Hepatocyte (in vitro differentiated cells): ENCODE results near the gene PAFAH2.

Experiments used
- EZH2 ChIP-seq: fragments of 200-600 bp; sonication (generic); IDR thresholded peaks from 2 replicates; pipeline ENCODE4 v1.6.1; 2016; ENCODE audit warnings: antibody characterized with exemption, mild to moderate bottlenecking, borderline replicate concordance
- EZH2phosphoT487 ChIP-seq: fragments of 200-600 bp; sonication (generic); IDR thresholded peaks from one replicate; pipeline ENCODE4 v1.6.1; 2018; ENCODE audit warnings: antibody characterized with exemption, mild to moderate bottlenecking, low read depth, moderate library complexity; ENCODE audit not compliant: unreplicated experiment, severe bottlenecking
- TF ChIP-seq, protein P1 (sequence below): fragments of 200-600 bp; sonication (generic); IDR thresholded peaks from 2 replicates; pipeline ENCODE4 v1.5.1; 2016; ENCODE audit warnings: antibody characterized with exemption, mild to moderate bottlenecking; ENCODE audit not compliant: poor library complexity

DNA sequence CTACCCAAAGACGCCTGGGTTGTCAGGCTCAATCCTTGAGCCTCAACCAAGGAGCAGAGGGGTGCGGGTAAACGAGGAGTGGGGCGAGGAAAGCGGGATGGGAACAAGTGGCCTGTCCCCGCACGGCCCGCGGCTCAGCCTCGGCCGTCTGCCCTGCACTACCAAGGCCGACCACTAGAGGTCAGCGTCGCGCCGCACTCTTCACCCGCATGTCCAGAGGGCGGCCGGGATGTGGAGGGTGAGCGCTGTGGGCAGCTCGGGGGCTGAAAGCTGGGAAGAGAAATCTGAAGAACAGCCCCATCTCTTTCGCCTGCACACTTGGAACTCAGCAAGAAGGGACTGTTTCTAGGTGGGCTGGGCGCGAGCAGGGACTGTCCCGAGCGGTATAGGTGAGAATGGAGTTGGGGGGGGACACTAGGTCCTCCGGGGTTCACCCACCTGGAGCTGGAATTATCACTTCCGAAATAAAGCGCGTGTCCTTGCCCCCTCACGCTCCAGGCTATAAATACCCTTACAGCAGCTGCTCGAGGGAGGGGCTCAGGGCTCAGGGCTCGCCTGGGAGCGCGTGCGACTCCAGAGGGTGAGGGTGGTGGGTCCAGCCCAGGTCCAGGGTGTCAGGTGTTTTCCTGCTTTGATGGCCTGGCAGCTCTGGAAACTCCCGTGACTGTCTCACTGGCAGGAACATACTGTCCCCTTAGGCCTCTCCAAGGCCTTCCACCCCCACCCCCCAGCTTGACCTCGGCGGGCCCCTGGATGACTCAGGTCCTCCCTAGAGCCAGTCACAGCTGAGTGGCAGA, 38.3 kb upstream of the PAFAH2 start:
- TF ChIP-seq, protein P1, sequence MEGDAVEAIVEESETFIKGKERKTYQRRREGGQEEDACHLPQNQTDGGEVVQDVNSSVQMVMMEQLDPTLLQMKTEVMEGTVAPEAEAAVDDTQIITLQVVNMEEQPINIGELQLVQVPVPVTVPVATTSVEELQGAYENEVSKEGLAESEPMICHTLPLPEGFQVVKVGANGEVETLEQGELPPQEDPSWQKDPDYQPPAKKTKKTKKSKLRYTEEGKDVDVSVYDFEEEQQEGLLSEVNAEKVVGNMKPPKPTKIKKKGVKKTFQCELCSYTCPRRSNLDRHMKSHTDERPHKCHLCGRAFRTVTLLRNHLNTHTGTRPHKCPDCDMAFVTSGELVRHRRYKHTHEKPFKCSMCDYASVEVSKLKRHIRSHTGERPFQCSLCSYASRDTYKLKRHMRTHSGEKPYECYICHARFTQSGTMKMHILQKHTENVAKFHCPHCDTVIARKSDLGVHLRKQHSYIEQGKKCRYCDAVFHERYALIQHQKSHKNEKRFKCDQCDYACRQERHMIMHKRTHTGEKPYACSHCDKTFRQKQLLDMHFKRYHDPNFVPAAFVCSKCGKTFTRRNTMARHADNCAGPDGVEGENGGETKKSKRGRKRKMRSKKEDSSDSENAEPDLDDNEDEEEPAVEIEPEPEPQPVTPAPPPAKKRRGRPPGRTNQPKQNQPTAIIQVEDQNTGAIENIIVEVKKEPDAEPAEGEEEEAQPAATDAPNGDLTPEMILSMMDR: peak; percentile 99
- TF ChIP-seq EZH2phosphoT487: no peak
- TF ChIP-seq EZH2: no peak
